Tibial nerve (tissue), 3 donors: ENCODE measurements around the gene KIF3A.

Source experiments
- POLR2A ChIP-seq, 2 donors: fragments of 450-650 bp; IDR thresholded peaks; one replicate each; pipeline ENCODE4 v1.6.1; 2017; ENCODE audit warnings: antibody characterized with exemption in 2 of 2, mild to moderate bottlenecking in 2 of 2, moderate library complexity in 2 of 2
- TF ChIP-seq, protein P1 (sequence below), 5 experiments: fragments of 200-600 bp in 3 of 5; fragments of 450-650 bp in 2 of 5; sonication (generic) in 3 of 5; IDR thresholded peaks; one replicate each; pipeline ENCODE4 v1.5.1; 2016 to 2019; ENCODE audit warnings: antibody characterized with exemption in 5 of 5, mild to moderate bottlenecking in 3 of 5, moderate library complexity in 2 of 5

- TF ChIP-seq, protein P1, sequence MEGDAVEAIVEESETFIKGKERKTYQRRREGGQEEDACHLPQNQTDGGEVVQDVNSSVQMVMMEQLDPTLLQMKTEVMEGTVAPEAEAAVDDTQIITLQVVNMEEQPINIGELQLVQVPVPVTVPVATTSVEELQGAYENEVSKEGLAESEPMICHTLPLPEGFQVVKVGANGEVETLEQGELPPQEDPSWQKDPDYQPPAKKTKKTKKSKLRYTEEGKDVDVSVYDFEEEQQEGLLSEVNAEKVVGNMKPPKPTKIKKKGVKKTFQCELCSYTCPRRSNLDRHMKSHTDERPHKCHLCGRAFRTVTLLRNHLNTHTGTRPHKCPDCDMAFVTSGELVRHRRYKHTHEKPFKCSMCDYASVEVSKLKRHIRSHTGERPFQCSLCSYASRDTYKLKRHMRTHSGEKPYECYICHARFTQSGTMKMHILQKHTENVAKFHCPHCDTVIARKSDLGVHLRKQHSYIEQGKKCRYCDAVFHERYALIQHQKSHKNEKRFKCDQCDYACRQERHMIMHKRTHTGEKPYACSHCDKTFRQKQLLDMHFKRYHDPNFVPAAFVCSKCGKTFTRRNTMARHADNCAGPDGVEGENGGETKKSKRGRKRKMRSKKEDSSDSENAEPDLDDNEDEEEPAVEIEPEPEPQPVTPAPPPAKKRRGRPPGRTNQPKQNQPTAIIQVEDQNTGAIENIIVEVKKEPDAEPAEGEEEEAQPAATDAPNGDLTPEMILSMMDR (IDR thresholded peaks at IDR 0.05) = no peak
- no peak for TF ChIP-seq POLR2A (IDR thresholded peaks at IDR 0.05)
Measured at GRCh38 chr5:132774896-132775295, 37.5 kb upstream of the KIF3A start.
